Loucy (cell line): ENCODE results near the gene FGF3.

Experiments
- H2AFZ ChIP-seq: fragments of 200-600 bp; sonication (generic); 2 replicates; pipeline ENCODE4 v1.6.0; 2016; ENCODE audit warnings: antibody characterized with exemption, mild to moderate bottlenecking, low read length, moderate library complexity
- H3F3A ChIP-seq: fragments of 200-600 bp; 2 replicates; pipeline ENCODE4 v1.6.0; 2016; ENCODE audit warnings: antibody characterized with exemption, low read depth, mild to moderate bottlenecking
- H3K27me3 ChIP-seq: fragments of 200-600 bp; sonication (generic); 2 replicates; pipeline ENCODE4 v1.6.1; 2014; ENCODE audit warnings: low read length, mild to moderate bottlenecking; ENCODE audit not compliant: insufficient read depth, poor library complexity, severe bottlenecking
- H3K36me3 ChIP-seq: fragments of 200-600 bp; sonication (generic); 2 replicates; pipeline ENCODE4 v1.6.1; 2016; ENCODE audit warnings: low read length; ENCODE audit not compliant: insufficient read depth
- H3K4me1 ChIP-seq: fragments of 200-600 bp; sonication (generic); 2 replicates; pipeline ENCODE4 v1.5.1; 2014; ENCODE audit warnings: low read length, mild to moderate bottlenecking; ENCODE audit not compliant: insufficient read depth, poor library complexity, severe bottlenecking
- H3K4me2 ChIP-seq: fragments of 200-600 bp; sonication (generic); 2 replicates; pipeline ENCODE4 v1.6.0; 2014; ENCODE audit warnings: antibody characterized with exemption, low read length, low read depth, mild to moderate bottlenecking; ENCODE audit not compliant: poor library complexity, severe bottlenecking
- H3K4me3 ChIP-seq: fragments of 200-600 bp; sonication (generic); 2 replicates; pipeline ENCODE4 v1.5.1; 2014; ENCODE audit warnings: low read length, mild to moderate bottlenecking, mixed read lengths; ENCODE audit not compliant: poor library complexity, severe bottlenecking
- H3K79me2 ChIP-seq: fragments of 200-600 bp; sonication (generic); 2 replicates; pipeline ENCODE4 v1.6.1; 2014; ENCODE audit warnings: low read length; ENCODE audit not compliant: insufficient read depth
- H3K9ac ChIP-seq: fragments of 200-600 bp; sonication (generic); 2 replicates; pipeline ENCODE4 v1.6.0; 2014; ENCODE audit warnings: mild to moderate bottlenecking, low read depth, low read length, moderate library complexity; ENCODE audit not compliant: poor library complexity, severe bottlenecking
- H3K9me2 ChIP-seq: fragments of 200-600 bp; sonication (generic); replicated peaks from 2 replicates; pipeline ENCODE4 v1.6.1; 2016; ENCODE audit warnings: low read depth, low read length, mixed read lengths
- H3K9me3 ChIP-seq: fragments of 200-600 bp; sonication (generic); 2 replicates; pipeline ENCODE4 v1.6.1; 2014; ENCODE audit warnings: mild to moderate bottlenecking, antibody characterized with exemption, low read length, low read depth; ENCODE audit not compliant: insufficient read depth
- H4K20me1 ChIP-seq: fragments of 200-600 bp; sonication (generic); 2 replicates; pipeline ENCODE4 v1.6.0; 2014; ENCODE audit warnings: antibody characterized with exemption, low read length, mild to moderate bottlenecking; ENCODE audit not compliant: insufficient read depth, poor library complexity, severe bottlenecking
- CTCF ChIP-seq: fragments of 200-600 bp; sonication (generic); conservative IDR thresholded peaks from 2 replicates; pipeline ENCODE4 v1.5.1; 2014; ENCODE audit warnings: mild to moderate bottlenecking, antibody characterized with exemption, low read length
- EZH2phosphoT487 ChIP-seq: fragments of 200-600 bp; IDR thresholded peaks from 2 replicates; pipeline ENCODE4 v1.6.1; 2018; ENCODE audit warnings: antibody characterized with exemption, mild to moderate bottlenecking, moderate library complexity, borderline replicate concordance

The FGF3 gene

GRCh38 chr11:69837791-69838190 lies 18.6 kb upstream of the FGF3 start:
- H2AFZ ChIP-seq, result no peak overlapping the region
- no peaks in the 10 kb centered on the region for H3F3A ChIP-seq
- no peak overlapping the region for H3K9ac ChIP-seq
- TF ChIP-seq CTCF (no peak), EZH2phosphoT487 (no peak)
- no peaks in the 10 kb centered on the region for H3K4me1 ChIP-seq
- no peaks in the 10 kb centered on the region for H3K79me2 ChIP-seq
- H3K27me3 ChIP-seq, result no peaks in the 10 kb centered on the region
- H4K20me1 ChIP-seq, result no peaks in the 10 kb centered on the region
- H3K36me3 ChIP-seq, result no peaks in the 10 kb centered on the region
- H3K4me2 ChIP-seq, result no peak overlapping the region
- no peaks in the 10 kb centered on the region for H3K9me3 ChIP-seq
- no peak overlapping the region for H3K4me3 ChIP-seq
- no peaks in the 10 kb centered on the region for H3K9me2 ChIP-seq

- no peaks in the 10 kb centered on the region for H3K27me3 ChIP-seq
- H3K9me3 ChIP-seq, result no peaks in the 10 kb centered on the region
- H4K20me1 ChIP-seq, result no peaks in the 10 kb centered on the region
- no peak overlapping the region for H3K4me2 ChIP-seq
- H3K9ac ChIP-seq, result no peak overlapping the region
- H3K36me3 ChIP-seq, result no peaks in the 10 kb centered on the region
- no peaks in the 10 kb centered on the region for H3F3A ChIP-seq
- H3K79me2 ChIP-seq, result no peaks in the 10 kb centered on the region
- no peak overlapping the region for H3K4me3 ChIP-seq
- no peak for TF ChIP-seq CTCF
- no peak for TF ChIP-seq EZH2phosphoT487
- H3K4me1 ChIP-seq, result no peaks in the 10 kb centered on the region
- H3K9me2 ChIP-seq, result no peaks in the 10 kb centered on the region
- no peak overlapping the region for H2AFZ ChIP-seq
Measured at GRCh38 chr11:69836401-69836800, 17.2 kb upstream of the FGF3 start.

- no peaks in the 10 kb centered on the region for H3K4me1 ChIP-seq
- H3K36me3 ChIP-seq, result no peaks in the 10 kb centered on the region
- no peaks in the 10 kb centered on the region for H3K27me3 ChIP-seq
- peak overlapping the region; percentile 20 for H3K4me2 ChIP-seq
- no peak overlapping the region for H2AFZ ChIP-seq
- H3K9me3 ChIP-seq, result no peaks in the 10 kb centered on the region
- H3K9ac ChIP-seq, result no peak overlapping the region
- H3K79me2 ChIP-seq, result no peaks in the 10 kb centered on the region
- H3K4me3 ChIP-seq, result no peak overlapping the region
- H4K20me1 ChIP-seq, result no peaks in the 10 kb centered on the region
- H3K9me2 ChIP-seq, result no peaks in the 10 kb centered on the region
- no peak for TF ChIP-seq CTCF
- no peak for TF ChIP-seq EZH2phosphoT487
- no peaks in the 10 kb centered on the region for H3F3A ChIP-seq
Measured at GRCh38 chr11:69834811-69835800, 15.9 kb upstream of the FGF3 start.
